Stimulated activated CD8-positive, alpha-beta memory T cell treated with anti-CD3 and anti-CD28 coated beads, Interleukin-2, amount 100 ng/mL, for 48 hours (primary cell): Measurements from ENCODE around the gene FAM229B.
"Not testable (repeated sequence)": the region's sequence is repeated elsewhere in the genome, so short reads cannot be mapped to it uniquely, and the experiment has no call there.

Experiments
- DNase-seq, 2 donors: peaks; one replicate each; pipeline ENCODE4 v3.0.0-alpha.2; 2020; ENCODE audit warnings: low read depth in 2 of 2

FAM229B gene, protein sequence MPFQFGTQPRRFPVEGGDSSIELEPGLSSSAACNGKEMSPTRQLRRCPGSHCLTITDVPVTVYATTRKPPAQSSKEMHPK

DNA sequence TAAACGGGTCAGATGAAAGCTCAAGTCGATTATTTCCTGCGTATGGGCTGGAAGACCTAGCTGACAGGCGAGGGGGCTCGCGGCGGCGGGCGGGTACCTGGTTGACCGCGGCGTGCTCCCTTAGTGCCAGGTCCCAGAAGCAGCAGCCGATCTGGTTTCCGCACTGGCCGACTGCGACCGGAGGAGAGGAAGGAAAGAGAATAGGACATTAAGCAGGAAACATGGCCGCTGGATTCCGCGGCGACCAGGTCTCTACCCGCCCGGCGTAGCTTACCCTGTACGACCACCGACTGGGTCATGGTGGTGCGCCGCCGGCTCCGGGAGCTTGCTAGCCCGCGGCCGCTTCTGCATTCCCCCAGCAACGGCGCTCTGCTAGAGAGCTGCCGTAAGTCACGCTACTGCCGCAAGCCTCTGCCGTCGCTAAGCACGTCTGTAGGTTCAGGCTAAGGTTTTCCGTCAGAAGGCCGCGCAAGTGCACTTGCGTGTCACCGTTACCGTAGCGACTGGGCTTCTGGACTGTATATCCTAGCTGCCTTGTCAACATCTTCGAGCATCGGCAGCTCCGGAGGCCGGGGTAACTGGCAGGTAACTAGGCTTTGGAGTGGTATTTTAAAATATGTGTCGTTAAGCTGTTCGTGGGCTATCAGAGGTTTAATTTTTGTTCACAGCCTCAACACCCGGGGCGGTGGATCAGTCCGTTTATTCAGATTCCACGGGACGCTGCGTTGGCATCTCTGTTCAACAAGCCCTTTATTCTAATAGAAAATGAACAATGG is at the start of gene FAM229B, which contains the start of gene TUBE1:
FAM229B (plus strand) TSS at position 456 of the 776 bp plus-strand sequence. CDS start 11,693 bp downstream, outside the sequence.
TUBE1 (minus strand) TSS at position 347 of the 776 bp plus-strand sequence; CDS start at position 299, 48 bp downstream.
- DNase-seq = peak; percentile 70 to 79

DNA sequence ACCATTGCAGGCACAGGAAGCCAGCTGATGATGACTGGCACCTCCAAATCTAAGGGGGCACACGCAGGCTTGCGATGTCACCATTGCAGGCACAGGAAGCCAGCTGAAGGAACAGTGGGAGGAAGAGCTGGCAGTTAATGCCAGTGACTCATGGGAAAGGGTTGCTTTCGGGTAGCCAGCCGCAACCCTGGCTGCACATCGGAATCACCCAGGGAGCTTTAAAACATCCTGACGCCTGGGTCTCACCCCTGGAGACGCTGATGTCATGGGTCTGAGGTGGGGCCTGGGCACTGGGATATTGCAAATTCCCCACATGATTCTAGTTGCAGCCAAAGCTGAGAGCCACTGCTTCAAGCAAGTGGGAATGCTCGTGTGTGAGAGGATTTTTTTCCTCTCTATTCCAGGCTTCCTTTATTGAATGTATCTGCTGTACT is 49.6 kb upstream of the FAM229B start:
- DNase-seq = no peak

DNA sequence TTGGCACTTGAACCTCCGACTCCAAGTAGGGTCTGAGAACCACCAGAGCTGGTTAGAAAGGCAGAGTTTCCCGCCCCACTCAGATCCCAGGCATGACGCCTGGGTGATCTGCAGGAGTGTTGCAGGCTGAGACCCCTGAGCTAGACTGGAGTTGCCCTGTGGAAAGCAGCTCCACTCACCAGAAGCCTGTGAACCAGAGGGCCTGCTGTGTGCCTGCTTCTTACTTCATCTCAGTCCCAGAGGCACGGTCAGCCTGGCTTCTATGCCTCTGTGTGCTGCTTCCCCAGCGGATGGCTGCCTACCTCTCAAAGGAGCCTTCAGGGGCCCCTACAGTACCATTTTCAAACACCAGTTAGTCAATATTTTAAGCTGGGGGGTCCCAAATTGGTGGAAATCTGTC is 49.1 kb upstream of the FAM229B start:
- no peak for DNase-seq

DNA sequence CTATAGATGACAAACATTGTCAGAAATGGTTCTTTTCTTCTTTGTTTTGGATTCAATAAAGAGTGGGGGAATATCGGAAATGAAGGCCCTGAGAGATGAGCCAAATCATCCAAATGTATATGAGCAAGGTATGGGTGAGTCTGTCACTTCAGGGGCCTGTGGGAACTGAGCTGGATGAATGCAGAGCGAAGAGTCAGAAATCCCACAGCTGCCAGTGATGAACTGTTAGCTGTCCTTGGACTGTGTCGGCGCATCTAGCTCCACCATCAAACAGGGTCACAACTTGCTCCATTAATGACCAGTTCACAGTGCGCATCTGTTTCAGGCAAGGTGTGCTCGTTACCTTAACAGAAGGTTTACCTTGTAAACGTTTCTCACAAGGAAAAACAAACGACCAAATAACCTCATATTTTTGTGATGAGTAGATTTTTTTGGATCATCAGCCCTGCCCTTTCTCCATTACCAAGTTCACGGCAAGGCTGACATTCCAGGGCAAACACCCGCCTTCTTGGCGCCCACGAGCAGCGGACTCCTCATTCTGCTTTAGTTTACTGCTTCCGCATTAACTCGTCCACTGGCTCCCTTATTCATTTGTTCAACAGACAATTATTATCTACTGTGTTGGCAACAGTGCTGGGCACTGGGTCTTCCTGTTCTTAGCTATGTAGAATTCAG is 48.5 kb upstream of the FAM229B start:
- DNase-seq = no peak

DNA sequence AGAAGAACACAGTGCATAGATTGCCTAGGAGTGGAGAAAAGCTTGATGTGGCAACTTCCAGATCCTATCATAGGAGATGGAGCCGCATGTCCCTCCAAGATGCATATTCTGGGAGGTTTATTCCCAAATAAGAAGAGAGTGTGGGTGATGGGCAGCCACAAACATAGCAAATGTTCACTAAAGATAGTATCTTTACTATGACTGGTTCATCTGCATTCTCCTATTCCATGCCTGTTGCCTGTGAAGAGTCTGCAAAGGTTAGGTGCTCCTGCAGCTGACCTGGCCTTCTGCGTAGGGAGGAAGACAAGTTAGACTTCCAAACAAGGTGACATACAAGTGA is 48.0 kb upstream of the FAM229B start:
- DNase-seq = no peak

DNA sequence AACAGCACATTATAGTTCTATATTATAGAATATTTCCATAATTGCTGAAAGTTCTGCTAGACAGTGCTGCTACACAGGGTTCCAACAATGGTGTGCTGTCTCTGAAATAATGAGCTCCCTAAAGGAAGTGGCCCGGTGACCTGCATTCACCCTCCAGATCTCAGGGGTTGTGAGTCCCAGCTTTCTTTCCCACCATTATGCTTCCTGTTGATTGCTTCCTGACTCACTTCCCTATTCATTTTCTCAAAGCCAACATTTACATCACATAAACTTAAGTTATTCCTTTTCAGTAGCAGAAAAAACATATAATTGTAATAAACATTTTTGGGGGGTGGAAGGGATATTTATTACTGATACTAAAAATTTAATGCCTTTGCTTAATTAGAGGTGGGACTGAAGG is 46.4 kb upstream of the FAM229B start:
- DNase-seq = no peak

DNA sequence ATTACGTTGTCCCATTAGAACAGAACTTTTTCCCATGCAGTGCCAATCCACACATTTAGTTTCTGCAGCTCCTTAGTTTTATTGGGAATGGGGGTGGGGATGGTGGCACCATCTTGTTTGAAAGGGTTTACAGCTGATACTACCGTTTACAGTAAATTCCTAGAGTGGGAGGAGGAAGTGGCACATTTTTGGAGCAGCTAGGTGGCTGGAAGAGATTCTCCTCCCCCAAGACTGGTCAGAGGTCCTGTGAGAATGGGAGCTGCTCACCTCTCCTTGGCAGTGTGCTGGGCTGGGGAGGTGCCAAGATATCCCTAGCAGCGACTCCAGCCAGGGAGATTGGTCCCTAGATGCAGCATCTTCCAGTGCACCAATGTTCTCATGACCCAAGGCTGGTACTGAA is 45.9 kb upstream of the FAM229B start:
- no peak for DNase-seq

DNA sequence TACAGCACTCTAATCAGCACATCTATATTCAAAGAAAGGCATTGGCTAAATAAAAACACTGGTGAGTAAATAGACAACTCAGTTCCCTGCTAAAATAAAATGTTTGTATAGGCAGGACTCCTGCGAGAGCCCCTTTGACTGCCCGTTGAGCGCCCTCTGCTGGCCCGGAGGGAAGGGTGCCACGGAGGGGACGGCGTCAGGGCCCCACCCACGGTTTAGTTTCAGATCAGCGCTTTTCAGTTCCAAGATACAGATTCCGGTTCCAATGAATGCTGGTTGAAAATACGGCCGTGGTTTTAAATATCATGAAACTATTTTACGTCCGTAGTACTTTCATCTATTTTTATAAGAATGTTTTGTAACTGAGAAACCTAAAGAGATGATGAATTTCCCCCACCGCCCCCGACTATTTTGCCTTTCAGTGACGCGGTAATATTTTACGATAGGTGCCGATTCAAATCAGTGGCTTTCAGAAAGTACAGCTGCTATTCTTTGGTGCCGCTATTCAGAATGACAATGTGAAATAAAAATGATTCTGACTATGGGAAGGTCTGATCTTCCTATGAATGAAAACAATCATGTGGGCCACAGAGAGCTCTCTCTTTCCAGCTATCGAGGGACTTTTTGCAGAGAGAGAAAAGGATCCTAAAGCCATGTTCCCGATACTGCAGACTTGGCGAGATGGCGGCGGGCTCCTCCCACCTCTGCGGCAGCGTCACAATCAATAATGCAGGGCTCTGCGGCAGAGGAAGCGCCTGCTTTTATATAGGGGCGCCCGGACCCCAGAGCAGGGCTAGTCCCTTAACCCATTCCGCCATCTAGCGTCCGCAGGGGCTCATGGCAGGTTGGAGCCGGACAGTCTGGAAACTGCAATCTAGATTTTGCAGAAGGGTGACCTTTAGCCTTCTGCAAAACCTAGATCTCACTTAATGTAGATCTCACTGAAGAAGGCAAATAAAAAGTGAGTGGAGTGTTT is 44.1 kb upstream of the FAM229B start:
- peak; percentile 86 to 93 for DNase-seq

DNA sequence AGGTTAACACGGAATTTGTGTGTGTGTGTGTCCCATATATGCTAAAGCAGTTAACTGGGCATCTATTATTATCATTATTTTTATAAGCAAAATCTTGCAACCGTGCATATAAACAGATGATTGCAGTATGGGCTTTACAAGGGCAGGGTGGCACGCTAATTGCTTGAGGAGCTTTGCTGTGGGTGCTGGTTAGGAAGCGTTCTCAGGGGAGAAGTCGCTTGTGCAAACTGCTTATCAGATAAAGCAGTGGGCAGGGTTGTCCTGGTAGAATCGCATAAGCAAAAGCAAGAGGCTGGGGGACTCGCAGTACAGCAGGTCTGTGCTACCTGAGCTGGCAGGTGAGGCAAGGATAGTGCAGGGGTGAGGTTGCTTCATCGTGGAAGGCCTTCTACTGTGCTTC is 43.2 kb upstream of the FAM229B start:
- DNase-seq = no peak

DNA sequence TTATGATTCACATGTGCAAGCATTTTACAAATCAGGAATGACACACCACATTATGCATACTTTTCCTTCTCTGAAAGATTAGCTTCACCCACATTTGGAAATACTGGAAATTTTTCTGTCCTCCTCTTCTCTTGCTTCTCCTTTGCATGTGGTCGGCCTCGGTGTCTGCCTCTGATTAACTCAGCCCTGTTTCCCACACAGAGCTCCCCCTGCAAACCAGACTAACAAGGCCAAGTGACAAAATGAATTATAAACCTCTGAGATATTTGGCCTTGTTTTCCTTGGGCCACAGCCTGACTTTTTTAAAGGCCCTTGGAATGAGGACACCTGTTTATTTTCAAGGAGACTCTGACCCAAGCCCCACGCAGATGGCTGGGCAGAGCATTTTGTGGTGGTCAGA is 42.5 kb upstream of the FAM229B start:
- DNase-seq = no peak

DNA sequence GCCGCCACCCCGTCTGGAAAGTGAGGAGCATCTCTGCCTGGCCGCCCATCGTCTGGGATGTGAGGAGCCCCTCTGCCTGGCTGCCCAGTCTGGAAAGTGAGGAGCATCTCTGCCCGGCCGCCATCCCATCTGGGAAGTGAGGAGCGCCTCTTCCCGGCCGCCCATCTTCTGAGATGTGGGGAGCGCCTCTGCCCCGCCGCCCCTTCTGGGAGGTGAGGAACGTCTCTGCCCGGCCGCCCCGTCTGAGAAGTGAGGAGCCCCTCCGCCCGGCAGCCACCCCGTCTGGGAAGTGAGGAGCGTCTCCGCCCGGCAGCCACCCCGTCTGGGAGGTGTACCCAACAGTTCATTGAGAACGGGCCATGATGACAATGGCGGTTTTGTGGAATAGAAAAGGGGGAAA is 39.9 kb upstream of the FAM229B start:
- not testable (repeated sequence) for DNase-seq

DNA sequence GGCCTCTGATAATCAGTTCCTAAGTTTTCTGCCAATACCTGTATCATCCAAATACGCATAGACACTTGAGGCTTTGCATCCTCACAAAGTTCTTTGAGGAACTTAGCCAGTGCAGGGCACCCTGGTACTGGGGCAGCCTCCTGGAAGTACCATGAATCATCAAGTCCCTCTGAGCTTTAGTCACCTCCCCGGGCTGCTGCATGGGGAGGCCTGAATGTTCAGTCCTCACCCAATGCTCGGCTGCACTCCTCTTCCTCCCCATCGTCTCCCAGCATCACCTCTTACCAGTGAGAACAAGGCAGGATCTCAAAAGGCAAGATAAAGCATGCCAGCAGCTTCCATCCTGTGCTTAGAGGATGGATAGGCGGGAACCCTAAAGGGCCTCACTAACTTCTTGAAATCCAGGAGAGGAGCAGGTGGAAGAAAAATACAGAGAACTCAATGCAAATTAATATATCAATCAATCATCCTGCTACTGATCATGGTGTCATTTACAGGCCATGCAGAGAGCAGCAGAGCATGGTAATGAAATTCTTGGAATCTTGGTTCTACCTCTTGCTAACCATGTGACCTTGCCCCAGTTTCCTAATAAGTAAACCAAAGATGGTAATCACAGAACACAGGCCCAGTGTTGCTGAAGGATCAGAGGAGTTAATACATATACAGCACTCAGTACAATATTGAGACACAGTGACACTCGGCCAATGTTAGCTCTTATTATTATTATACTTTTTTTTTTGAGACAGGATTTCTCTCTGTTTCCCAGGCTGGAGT is 38.2 kb upstream of the FAM229B start:
- no peak for DNase-seq

DNA sequence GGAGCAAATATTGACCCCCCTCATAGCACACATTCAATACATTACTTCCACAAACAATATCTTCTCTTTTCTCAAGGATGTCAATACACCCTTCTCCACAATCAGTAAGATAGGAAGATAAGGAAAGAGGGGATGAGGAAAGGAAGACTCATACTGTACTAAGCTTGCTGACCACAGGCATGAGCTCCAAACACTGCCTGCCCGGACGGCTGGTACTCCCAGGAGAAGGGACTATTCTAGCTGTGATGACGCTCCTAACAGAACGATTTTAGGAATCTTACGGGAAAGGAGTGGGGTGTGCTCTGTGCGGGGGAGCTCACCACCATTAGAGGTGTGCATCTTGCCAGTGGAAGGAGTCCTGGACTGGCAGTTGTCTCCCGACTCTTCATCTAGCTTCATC is 37.4 kb upstream of the FAM229B start:
- DNase-seq = no peak

DNA sequence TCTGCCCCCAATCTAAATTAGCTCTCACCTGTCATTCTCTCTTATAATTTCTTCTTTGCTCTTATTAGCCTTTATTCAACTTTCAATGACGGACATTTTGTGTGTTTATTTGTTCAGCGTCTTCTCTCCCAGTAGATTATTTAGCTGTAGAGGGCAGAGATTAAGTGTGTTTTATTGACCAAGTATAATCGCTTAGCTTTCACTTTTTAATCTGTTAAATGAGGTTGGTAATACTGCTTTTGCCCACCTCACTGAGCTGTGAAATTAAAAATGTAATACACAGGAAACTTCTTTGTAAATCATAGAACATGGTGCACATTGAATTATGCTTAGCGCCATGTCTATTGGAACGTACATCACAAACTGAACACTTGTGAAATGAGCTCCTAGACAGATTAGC is 37.0 kb upstream of the FAM229B start:
- no peak for DNase-seq

DNA sequence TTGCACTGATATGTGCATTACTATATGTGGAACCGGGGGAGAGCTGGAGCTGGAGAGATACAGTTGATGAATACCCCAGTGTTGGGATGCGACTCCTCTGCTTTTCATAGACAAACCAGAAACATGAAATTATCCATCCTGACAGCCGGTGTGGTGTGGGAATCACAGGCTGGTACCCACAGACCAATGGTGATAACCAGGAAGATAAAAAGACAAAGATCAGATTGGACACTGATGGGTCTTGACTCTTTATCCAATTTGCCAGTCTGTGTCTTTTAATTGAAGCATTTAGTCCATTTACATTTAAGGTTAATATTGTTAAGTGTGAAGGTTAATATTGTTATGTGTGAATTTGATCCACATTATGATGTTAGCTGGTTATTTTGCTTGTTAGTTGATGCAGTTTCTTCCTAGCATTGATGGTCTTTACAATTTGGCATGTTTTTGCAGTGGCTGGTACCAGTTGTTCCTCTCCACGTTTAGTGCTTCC is 36.1 kb upstream of the FAM229B start:
- DNase-seq = not testable (repeated sequence)

DNA sequence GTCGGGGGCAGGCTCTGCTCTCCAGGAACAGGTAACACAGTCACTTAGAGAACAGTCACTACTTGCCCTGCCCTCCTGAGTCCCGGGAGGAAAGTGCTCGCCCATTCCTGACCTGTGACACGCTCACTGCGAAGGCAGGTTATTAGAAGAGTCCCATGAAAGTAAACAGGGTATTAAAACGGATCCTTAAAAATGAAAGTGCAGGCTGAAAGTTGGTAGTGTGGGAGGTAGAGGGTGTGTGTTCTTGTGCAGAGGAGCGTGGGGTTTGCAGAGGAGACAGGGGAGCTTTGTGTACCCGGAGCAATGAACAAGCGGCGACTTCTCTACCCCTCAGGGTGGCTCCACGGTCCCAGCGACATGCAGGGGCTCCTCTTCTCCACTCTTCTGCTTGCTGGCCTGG is 33.4 kb upstream of the FAM229B start, which contains the start of gene CCN6:
CCN6 (plus strand) TSS at position 104 of the 400 bp plus-strand sequence; CDS start at position 358, 254 bp downstream.
- no peak for DNase-seq

DNA sequence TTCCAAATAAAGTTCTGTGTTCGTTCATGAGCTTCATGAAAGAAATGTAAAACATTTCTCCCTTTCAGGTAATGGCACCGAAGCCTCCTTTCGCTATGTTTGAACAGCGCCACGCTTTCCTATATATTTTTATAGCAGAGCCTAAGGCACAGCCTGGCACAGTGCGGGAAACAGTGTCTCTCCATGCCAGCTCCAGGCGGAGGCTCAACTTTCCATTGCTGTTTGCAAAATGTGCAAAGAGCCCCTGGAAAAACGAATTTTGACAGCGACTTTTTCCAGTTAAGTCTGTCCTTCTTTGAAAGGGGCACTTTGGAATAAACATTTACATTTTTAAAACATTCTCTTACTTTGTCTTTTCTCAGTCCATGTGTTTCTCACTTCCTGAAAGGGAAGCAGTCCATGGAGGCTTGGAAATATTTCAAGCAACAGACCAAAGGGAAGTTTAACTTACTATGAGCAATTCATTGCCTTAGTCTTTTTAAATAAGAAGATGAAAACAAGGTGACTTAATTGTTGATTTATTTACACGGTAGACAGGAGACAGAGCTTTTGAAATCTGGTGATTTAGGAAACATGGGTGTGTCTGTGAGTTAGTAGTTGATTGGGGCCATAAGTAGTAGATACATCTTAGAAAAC is 32.7 kb upstream of the FAM229B start:
- no peak for DNase-seq

DNA sequence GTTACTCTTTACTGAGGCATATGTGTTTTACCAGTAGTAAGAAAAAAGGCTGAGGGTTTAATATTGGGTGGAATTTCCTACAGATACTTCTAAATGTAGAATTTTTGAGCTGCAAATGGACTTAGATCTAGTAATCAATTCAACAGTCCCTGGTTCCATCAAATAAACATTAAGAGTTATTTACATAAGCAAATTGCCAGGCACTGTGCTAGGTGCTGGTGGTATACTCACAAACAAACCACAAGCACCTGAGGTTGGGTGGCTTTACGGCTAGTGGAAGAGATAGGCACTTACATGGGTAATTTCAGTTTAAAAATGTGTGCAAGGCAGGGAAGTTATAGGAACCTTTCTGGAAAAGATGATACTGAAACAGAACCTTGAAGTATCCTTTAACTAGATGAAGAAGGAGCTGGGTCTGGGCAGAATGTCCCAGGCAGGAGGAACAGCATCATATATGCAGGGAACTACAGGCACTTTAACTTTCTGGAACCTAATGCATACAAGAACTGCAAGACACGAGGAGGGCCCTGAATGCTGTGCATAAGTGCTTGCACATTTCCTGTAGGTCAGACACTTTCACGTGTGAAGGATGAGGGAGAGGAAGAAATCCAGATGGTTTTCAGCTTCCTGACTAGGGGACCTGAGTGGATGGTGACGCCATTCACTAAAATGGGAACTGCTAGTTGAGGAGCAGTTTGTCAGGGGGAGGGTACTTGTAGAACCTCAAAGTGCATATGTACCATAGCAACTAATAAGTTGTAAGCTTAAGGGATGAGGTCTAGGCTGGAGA is 29.0 kb upstream of the FAM229B start:
- no peak for DNase-seq

DNA sequence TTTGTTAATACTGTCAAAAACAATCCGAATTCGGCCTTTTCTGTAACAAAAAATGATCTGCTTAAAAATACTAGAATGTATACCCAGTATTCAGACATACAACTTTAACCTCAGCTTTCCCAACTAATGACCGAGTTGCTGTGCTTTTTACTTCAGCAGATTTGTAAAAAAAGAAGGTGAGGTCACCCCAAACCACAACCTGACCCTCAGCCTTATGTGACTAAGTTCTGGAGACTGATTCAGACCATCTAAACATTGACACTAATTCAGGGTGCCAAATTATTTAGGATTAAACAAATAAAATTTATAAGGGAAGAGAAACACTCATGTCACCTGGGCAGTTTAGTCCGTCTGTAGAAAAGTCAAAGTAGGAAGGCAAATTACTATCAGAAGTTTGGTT is 25.8 kb upstream of the FAM229B start:
- DNase-seq = no peak

DNA sequence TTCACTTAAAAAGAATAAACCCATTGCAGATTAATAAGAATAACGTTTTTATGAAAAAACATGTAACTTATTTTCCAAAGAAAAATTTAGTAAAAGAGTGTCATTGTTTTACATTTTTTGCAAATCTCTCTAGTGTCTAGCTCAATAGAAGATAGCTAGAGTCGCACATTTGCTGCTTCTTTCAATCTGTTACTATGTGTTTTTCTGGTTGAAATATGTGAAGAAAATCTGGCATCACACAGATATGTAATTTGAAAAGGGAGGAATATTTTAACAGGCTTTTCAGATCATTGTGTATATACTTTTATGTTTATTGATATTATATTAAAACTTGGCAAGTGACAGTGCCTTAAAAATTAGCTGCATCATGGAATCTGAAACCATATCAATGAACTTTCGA is 24.4 kb upstream of the FAM229B start:
- DNase-seq = no peak
